HG02885 (cell line): ENCODE data around the gene GNAL.
"Not testable (repeated sequence)": the region's sequence is repeated elsewhere in the genome, so short reads cannot be mapped to it uniquely, and the experiment has no call there.

Experiments used
- ATAC-seq: cut with Tn5 transposase; IDR thresholded peaks from one replicate; pipeline ENCODE4 v1.9.1; 2021; ENCODE audit warnings: mild to moderate bottlenecking; ENCODE audit not compliant: unreplicated experiment, poor library complexity

Gene GNAL

DNA sequence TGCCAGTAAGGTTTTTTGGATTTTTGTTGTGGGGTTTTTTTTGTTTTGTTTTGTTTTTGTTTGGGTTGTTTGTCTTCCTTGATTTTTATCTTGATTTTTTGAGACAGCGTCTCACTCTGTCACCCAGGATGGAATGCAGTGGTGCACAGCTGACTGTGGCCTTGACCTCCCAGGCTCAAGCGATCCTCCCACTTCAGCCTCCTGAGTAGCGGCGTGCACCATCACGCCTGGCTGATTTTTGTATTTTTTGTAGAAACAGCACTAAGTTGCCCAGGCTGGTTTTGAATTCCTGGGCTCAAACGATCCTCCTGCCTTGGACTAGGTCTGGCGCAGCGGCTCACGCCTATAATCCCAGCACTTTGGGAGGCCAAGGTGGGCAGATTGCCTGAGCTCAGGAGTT lies 202.7 kb downstream of the GNAL start:
- no peak for ATAC-seq

DNA sequence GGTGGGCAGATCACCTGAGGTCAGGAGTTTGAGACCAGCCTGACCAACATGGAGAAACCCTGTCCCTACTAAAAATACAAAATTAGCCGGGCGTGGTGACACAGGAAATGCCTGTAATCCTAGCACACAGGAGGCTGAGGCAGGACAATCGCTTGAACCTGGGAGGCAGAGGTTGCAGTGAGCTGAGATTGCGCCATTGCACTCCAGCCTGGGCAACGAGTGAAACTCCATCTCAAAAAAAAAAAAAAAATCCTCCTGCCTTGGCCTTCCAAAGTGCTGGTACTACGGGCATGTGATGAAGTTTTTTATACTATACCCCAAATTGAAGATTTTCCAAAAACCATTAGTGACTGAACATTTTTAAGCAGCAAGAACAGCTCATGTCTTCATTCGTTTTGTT lies 203.4 kb downstream of the GNAL start:
- ATAC-seq: not testable (repeated sequence)

DNA sequence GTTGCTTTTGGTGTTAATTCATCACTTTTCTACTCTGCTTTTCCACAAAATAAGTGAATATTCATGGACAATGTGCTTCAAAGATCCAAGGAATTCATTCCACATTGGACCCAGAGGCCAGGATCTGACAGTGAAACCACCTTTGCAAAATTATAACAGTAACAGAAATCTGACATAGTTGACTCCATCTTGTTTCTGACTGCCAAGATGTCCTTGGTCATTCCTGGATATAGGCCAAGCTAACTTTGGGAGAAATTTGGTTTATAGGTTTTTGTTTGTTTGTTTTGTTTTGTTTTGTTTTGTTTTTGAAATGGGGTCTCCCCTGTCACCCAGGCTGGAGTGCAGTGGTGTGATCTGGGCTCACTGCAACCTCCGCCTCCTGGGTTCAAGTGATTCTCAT lies 208.7 kb downstream of the GNAL start:
- no peak for ATAC-seq

GRCh38 chr18:11899063-11899462 lies 210.0 kb downstream of the GNAL start:
- no peak for ATAC-seq

GRCh38 chr18:11901826-11902438 lies 212.9 kb downstream of the GNAL start:
- no peak for ATAC-seq

GRCh38 chr18:11902522-11903292 lies 213.6 kb downstream of the GNAL start:
- no peak for ATAC-seq

DNA sequence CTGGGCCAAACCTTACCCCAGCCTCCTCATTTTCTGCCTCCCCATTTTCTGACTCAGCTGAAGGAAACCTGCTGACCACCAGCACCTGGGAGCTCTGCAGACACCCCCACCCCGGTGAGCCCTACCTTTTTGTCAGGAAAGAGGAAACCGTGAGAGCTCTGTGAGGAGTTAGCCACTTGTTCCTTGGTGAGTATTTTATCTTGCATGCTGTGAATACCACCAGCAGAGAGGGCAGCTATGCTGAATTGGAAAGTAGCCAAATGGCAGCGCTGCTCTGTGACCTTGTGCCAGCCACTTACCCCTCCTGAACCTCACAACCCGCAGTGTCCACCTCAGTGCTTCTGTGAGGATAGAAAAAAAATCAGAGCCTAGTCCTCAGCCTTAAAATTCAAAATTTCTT lies 216.5 kb downstream of the GNAL start:
- no peak for ATAC-seq

GRCh38 chr18:11906176-11906575 lies 217.1 kb downstream of the GNAL start:
- ATAC-seq: no peak

GRCh38 chr18:11906926-11907874 lies 218.1 kb downstream of the GNAL start:
- ATAC-seq: no peak

DNA sequence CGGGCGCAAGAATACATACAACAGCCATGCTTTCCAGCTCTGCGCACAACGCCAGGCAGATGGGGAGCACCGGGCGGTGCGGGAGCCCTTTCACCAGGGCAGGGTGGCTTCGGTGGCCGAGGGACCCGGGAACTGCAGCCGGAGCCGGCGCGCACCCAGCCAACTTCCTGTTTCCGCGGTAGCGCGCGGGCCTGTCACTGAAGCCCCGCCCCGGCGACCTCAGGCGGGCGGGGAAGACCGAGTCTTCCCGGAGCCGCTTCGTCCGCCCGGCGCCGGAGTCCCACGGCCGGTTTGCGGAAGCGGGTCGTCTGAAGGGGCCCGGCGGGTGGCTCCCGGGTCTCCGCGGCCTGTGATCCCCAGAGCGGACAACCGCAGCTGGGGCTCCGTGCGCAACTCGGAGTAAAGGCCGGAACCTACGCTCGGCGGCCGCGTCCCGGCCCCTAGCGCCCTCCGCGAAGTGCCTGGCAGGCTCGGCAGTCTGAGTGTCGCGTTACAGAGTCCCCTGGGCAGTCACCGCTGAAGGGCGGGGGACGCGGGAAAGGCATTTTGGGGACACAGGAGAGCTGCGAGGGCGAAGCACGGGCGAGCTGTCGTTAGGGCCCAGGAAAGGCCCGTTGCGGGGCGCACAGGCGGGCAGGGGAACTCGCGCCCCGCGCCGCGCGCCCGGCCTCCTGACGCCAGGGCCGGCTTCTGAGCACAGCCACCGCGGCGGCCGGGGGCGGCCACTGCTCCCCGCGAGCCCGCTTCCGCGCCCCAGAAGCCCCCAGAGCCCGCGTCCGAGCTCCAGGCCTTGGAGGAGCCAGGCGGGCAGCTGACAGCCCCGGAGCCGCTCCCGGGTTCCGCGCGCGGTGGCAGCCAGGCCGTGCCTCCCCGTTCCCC lies 219.4 kb downstream of the GNAL start, which contains the start of gene MPPE1:
Gene MPPE1, minus strand, starts transcription at position 136 of the 879 bp plus-strand sequence. CDS start 11,053 bp downstream, outside the sequence.
- ATAC-seq: peak; percentile 91

DNA sequence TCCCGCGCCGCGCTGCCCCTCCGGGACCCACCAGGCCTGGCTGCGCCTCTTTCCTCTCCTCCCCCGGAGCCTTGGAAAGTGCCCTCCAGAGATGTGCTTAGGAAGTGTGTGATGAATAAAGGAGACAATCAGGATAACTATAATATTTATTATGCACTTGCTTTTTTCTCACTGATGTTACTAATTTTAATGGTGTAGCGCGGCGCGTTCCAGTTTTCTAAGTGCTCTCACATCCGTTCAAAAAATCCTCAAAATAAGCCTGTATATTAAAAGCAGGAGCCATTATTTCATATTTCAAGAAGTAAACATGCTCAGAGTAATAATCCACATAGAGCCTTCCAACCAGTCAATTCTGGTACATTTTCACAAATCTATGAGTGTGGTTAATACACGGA lies 220.0 kb downstream of the GNAL start:
- no peak for ATAC-seq

DNA sequence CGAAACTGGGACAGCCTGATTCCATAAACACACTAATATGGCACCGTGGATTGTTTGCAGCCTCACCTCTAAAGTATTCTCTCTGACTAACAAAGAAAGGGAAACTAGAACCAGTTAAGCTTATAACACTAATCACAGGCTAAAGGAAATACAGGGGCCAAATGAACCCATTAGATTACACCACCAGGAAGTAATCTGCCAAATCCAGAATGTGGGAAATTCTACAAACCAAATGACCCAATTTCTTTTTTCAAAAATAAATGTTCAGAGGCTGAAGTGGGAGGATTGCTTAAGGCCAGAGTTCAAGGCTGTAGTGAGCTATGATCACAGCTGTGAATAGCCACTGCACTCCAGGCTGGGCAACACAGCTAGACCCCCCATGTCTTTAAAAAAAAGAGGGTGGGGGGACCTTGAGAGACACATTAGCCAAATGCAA lies 220.5 kb downstream of the GNAL start:
- peak; percentile 26 for ATAC-seq

- not testable (repeated sequence) for ATAC-seq
Observed at GRCh38 chr18:11916880-11917279, 227.8 kb downstream of the GNAL start.

- ATAC-seq: not testable (repeated sequence)
Observed at GRCh38 chr18:11919522-11919921, 230.5 kb downstream of the GNAL start.

GRCh38 chr18:11923450-11923849 lies 234.4 kb downstream of the GNAL start:
- no peak for ATAC-seq

- ATAC-seq: no peak
Observed at GRCh38 chr18:11925800-11926481, 236.9 kb downstream of the GNAL start.

- ATAC-seq: no peak
Observed at GRCh38 chr18:11927497-11927896, 238.4 kb downstream of the GNAL start.

- ATAC-seq: no peak
Observed at GRCh38 chr18:11932393-11932792, 243.3 kb downstream of the GNAL start.
